Coronary artery (tissue), 2 donors: ENCODE measurements around the gene PON3.

Experiments used
- DNase-seq: peaks from one replicate; pipeline ENCODE4 v3.0.0-alpha.2; 2017; ENCODE audit warnings: low spot score
- H3K27ac ChIP-seq, 2 donors: fragments of 200-600 bp; sonication (generic); one replicate each; pipeline ENCODE4 v1.5.1; 2016 to 2019
- H3K4me3 ChIP-seq: fragments of 200-600 bp; sonication (generic); 2 replicates; pipeline ENCODE4 v1.5.1; 2016; ENCODE audit warnings: mild to moderate bottlenecking, moderate library complexity
- CTCF ChIP-seq: fragments of 200-600 bp; sonication (generic); IDR thresholded peaks from one replicate; pipeline ENCODE4 v1.5.1; 2019; ENCODE audit warnings: antibody characterized with exemption

The PON3 gene

GRCh38 chr7:95376632-95377400 lies 19.4 kb downstream of the PON3 start:
- no peak overlapping the region for H3K4me3 ChIP-seq
- TF ChIP-seq CTCF: no peak
- no peak for DNase-seq
- H3K27ac ChIP-seq: no peak overlapping the region

GRCh38 chr7:95375591-95376257 lies 20.5 kb downstream of the PON3 start:
- no peak for TF ChIP-seq CTCF
- no peak overlapping the region for H3K4me3 ChIP-seq
- H3K27ac ChIP-seq: no peak overlapping the region
- no peak for DNase-seq

- H3K4me3 ChIP-seq: no peak overlapping the region
- DNase-seq: no peak
- no peak for TF ChIP-seq CTCF
- H3K27ac ChIP-seq: no peak overlapping the region
Observed at GRCh38 chr7:95373323-95373722, 22.9 kb downstream of the PON3 start.

GRCh38 chr7:95368235-95368634 lies 27.9 kb downstream of the PON3 start:
- DNase-seq: no peak
- TF ChIP-seq CTCF: no peak
- no peak overlapping the region for H3K4me3 ChIP-seq
- no peak overlapping the region for H3K27ac ChIP-seq

- H3K27ac ChIP-seq: no peak overlapping the region
- no peak overlapping the region for H3K4me3 ChIP-seq
- no peak for TF ChIP-seq CTCF
- no peak for DNase-seq
Observed at GRCh38 chr7:95367606-95368005, 28.6 kb downstream of the PON3 start.

- H3K4me3 ChIP-seq: no peak overlapping the region
- no peak overlapping the region for H3K27ac ChIP-seq
- no peak for TF ChIP-seq CTCF
- DNase-seq: no peak
Observed at GRCh38 chr7:95365151-95365550, 31.0 kb downstream of the PON3 start.

GRCh38 chr7:95357623-95358022 lies 38.6 kb downstream of the PON3 start:
- no peak for TF ChIP-seq CTCF
- Histone ChIP-seq H3K27ac (no peak overlapping the region), H3K4me3 (no peak overlapping the region)
- no peak for DNase-seq
